ENCODE data around the gene CAMKK2. TPM values are rescaled to one million over a fixed set of nuclear protein-coding genes. Genes with fewer than 3 reads are reported as not detected.

Gene CAMKK2
- total and polyA plus RNA-seq, 2 experiments from 2014 or later: 20.1 to 29.8 TPM

DNA sequence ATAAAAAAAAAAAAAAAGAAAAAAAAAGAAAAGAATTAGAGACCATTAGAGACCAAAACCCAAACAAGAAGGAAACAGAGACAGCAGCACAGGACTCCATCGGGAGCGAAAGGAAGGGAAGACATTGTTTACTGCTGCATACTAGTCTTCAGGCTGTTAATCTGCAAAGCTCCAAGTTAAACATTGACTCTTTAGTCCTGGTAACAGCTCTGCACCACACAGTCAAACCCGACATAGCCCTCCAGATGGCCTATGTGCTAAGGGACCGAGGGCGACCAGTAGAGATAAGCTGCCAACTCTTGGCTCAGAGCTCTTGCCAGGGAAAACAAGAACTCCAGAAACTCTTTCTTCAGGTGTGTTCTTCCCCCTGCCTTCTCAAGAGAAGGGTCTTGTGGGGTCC, 78.7 kb downstream of the CAMKK2 start:
- Histone ChIP-seq H3K27ac (no peak overlapping the region), H3K9me2 (ENCODE audit: insufficient read depth) (no peaks in the 10 kb centered on the region), H3K4me2 (ENCODE audit: unreplicated experiment) (no peak overlapping the region), H3F3A (ENCODE audit: insufficient read depth) (peaks cover 18% of the 10 kb centered on the region), H4K20me1 (ENCODE audit: insufficient read depth) (no peaks in the 10 kb centered on the region), H3K4me3 (no peak overlapping the region), H2AFZ (no peak overlapping the region), H3K36me3 (ENCODE audit: low read depth) (no peaks in the 10 kb centered on the region), H3K9me3 (ENCODE audit: low read depth) (no peaks in the 10 kb centered on the region), H3K4me1 (ENCODE audit: insufficient read depth) (peaks cover 8% of the 10 kb centered on the region), H3K79me2 (ENCODE audit: insufficient read depth) (no peaks in the 10 kb centered on the region), H3K9ac (no peak overlapping the region), H3K27me3 (replicated peaks; ENCODE audit: insufficient read depth) (no peaks in the 10 kb centered on the region)
- in situ Hi-C loops (cut with MboI): no loop called here
- 97% methylated on average over 5 of the region's 5 CpGs for WGBS, 2 experiments (ENCODE audit: low coverage in 1 of 2, low lambda C conversion rate in 2 of 2, missing lambda C conversion rate in 2 of 2)
- no peak for TF ChIP-seq EZH2 (IDR thresholded peaks at IDR 0.05; ENCODE audit: insufficient read depth, poor library complexity, severe bottlenecking)
- TF ChIP-seq EZH2phosphoT487 (IDR thresholded peaks at IDR 0.05; ENCODE audit: insufficient read depth, low read depth): no peak
- DNase-seq: no peak

DNA sequence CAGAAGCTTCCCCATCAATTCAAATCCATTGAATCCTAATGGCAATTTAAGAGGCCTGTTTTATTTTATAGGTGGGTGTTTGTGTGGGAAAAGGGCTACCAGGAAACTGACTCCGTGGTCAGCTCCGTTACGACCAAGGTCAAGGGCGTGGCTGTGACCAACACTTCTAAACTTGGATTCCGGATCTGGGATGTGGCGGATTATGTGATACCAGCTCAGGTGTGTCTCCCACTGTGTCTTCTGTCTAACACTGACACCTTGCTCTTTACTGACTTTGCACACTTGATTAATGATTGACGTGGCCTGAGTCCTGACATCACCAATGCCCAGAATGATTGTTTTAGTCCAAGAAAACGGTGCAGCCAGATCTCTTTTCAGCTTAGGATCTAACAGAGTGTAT, 79.4 kb downstream of the CAMKK2 start:
- DNase-seq: no peak
- no peaks in the 10 kb centered on the region for H3K36me3 ChIP-seq (ENCODE audit: low read depth)
- 90 to 94% methylated on average over 8 of the region's 8 CpGs for WGBS, 2 experiments (ENCODE audit: low coverage in 1 of 2, low lambda C conversion rate in 2 of 2, missing lambda C conversion rate in 2 of 2)

DNA sequence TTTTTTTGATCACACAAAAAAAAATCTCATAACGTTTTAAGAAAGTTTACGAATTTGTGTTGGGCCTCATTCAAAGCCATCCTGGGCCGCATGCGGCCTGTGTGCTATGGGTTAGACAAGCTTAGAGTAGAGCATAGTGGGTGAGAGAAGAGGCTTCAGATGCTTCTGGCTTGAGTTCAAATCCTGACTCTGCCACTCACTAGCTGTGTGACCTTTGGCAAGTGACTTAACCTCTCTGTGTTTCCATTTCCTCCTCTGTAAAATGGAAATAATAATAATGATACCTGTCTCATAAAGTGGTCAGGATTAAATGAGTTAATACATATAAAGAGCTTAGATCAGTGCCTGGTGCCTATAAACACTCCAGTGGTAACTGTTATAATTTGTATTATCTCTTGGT, 80.4 kb downstream of the CAMKK2 start:
- H3K27me3 ChIP-seq (replicated peaks; ENCODE audit: insufficient read depth): no peaks in the 10 kb centered on the region
- DNase-seq: no peak
- H3K4me1 ChIP-seq (ENCODE audit: insufficient read depth): peaks cover 8% of the 10 kb centered on the region
- H2AFZ ChIP-seq: no peak overlapping the region
- TF ChIP-seq EZH2phosphoT487 (IDR thresholded peaks at IDR 0.05; ENCODE audit: insufficient read depth, low read depth) (no peak), EZH2 (IDR thresholded peaks at IDR 0.05; ENCODE audit: insufficient read depth, poor library complexity, severe bottlenecking) (no peak)
- no peak overlapping the region for H3K4me3 ChIP-seq
- 96 to 100% methylated on average over 4 of the region's 4 CpGs for WGBS, 2 experiments (ENCODE audit: low coverage in 1 of 2, low lambda C conversion rate in 2 of 2, missing lambda C conversion rate in 2 of 2)
- no peaks in the 10 kb centered on the region for H3K79me2 ChIP-seq (ENCODE audit: insufficient read depth)
- H4K20me1 ChIP-seq (ENCODE audit: insufficient read depth): no peaks in the 10 kb centered on the region
- in situ Hi-C loops (cut with MboI): no loop called here
- no peak overlapping the region for H3K9ac ChIP-seq
- no peak overlapping the region for H3K27ac ChIP-seq
- no peak overlapping the region for H3K4me2 ChIP-seq (ENCODE audit: unreplicated experiment)
- no peaks in the 10 kb centered on the region for H3K9me2 ChIP-seq (ENCODE audit: insufficient read depth)
- no peaks in the 10 kb centered on the region for H3K9me3 ChIP-seq (ENCODE audit: low read depth)
- no peaks in the 10 kb centered on the region for H3K36me3 ChIP-seq (ENCODE audit: low read depth)
- peaks cover 18% of the 10 kb centered on the region for H3F3A ChIP-seq (ENCODE audit: insufficient read depth)

More for the DNA sequence above, 79.4 kb downstream of the CAMKK2 start:
- Histone ChIP-seq H3K27me3 (replicated peaks; ENCODE audit: insufficient read depth) (no peaks in the 10 kb centered on the region), H3K4me2 (ENCODE audit: unreplicated experiment) (no peak overlapping the region), H4K20me1 (ENCODE audit: insufficient read depth) (no peaks in the 10 kb centered on the region), H3K9me2 (ENCODE audit: insufficient read depth) (no peaks in the 10 kb centered on the region), H3K4me1 (ENCODE audit: insufficient read depth) (peaks cover 8% of the 10 kb centered on the region), H3F3A (ENCODE audit: insufficient read depth) (peaks cover 18% of the 10 kb centered on the region), H3K9ac (no peak overlapping the region), H2AFZ (no peak overlapping the region), H3K79me2 (ENCODE audit: insufficient read depth) (no peaks in the 10 kb centered on the region), H3K9me3 (ENCODE audit: low read depth) (no peaks in the 10 kb centered on the region), H3K4me3 (no peak overlapping the region), H3K27ac (no peak overlapping the region)
- in situ Hi-C loops (cut with MboI): no loop called here
- TF ChIP-seq EZH2phosphoT487 (IDR thresholded peaks at IDR 0.05; ENCODE audit: insufficient read depth, low read depth): no peak
- TF ChIP-seq EZH2 (IDR thresholded peaks at IDR 0.05; ENCODE audit: insufficient read depth, poor library complexity, severe bottlenecking): no peak

DNA sequence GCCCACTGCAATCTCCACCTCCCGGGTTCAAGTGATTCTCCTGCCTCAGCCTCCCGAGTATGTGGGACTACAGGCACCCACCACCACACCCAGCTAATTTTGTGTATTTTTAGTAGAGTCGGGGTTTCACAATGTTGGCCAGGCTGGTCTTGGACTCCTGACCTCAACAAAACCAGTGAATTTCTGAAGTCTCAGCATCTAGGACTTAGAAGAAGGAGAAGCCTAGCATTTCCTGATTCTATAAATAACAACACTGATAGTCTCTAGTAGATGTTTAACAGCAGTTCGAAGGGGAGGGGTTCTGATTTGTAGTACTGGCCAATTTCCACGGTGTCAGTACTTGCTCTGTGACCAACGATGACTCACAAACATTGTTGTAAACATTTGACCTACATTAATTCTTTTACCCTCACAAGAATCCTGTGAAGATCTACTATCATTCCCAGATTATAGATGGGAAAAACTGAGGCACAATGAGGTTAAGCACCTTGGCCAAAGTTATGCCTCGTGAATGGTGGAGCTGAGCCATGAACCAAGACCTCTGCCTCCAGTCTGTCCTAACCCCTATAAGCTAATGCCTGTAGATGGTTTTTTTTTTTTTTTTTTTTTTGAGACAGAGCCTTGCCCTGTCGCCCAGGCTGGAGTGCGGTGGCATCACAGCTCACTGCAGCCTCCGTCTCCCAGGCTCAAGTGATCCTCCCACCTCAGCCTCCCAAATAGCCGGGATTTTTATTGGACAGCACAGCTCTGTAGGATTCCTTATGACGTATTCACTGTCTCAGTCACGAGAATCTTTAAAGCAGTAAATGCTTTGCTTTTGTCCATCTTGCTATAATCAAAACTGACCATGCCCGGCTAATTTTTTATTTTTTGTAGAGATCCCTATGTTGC, 81.4 kb downstream of the CAMKK2 start:
- no peaks in the 10 kb centered on the region for H3K9me3 ChIP-seq (ENCODE audit: low read depth)
- peaks cover 8% of the 10 kb centered on the region for H3K4me1 ChIP-seq (ENCODE audit: insufficient read depth)
- no peaks in the 10 kb centered on the region for H3K36me3 ChIP-seq (ENCODE audit: low read depth)
- peak overlapping the region; percentile 63 for H3K27ac ChIP-seq
- H3F3A ChIP-seq (ENCODE audit: insufficient read depth): peaks cover 18% of the 10 kb centered on the region
- H3K4me3 ChIP-seq: no peak overlapping the region
- WGBS, 2 experiments (ENCODE audit: low coverage in 1 of 2, low lambda C conversion rate in 2 of 2, missing lambda C conversion rate in 2 of 2): 36 to 44% methylated on average over 14 of the region's 14 CpGs
- H3K79me2 ChIP-seq (ENCODE audit: insufficient read depth): no peaks in the 10 kb centered on the region
- H3K27me3 ChIP-seq (replicated peaks; ENCODE audit: insufficient read depth): no peaks in the 10 kb centered on the region
- TF ChIP-seq EZH2phosphoT487 (IDR thresholded peaks at IDR 0.05; ENCODE audit: insufficient read depth, low read depth): no peak
- TF ChIP-seq EZH2 (IDR thresholded peaks at IDR 0.05; ENCODE audit: insufficient read depth, poor library complexity, severe bottlenecking): no peak
- in situ Hi-C loops (cut with MboI): no loop called here
- no peaks in the 10 kb centered on the region for H3K9me2 ChIP-seq (ENCODE audit: insufficient read depth)
- H2AFZ ChIP-seq: no peak overlapping the region
- peak overlapping the region; percentile 39 for H3K9ac ChIP-seq
- H4K20me1 ChIP-seq (ENCODE audit: insufficient read depth): no peaks in the 10 kb centered on the region
- H3K4me2 ChIP-seq (ENCODE audit: unreplicated experiment): peak overlapping the region; percentile 50
- DNase-seq: peak; percentile 97
